ENCODE data around the gene E2F6. TPM values are rescaled to one million over a fixed set of nuclear protein-coding genes. Genes with fewer than 3 reads are reported as not detected.

Gene E2F6, protein sequence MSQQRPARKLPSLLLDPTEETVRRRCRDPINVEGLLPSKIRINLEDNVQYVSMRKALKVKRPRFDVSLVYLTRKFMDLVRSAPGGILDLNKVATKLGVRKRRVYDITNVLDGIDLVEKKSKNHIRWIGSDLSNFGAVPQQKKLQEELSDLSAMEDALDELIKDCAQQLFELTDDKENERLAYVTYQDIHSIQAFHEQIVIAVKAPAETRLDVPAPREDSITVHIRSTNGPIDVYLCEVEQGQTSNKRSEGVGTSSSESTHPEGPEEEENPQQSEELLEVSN
- total RNA-seq, result 10 to 100 TPM; 10.1 to 18.2 (median 13.4) TPM

DNA sequence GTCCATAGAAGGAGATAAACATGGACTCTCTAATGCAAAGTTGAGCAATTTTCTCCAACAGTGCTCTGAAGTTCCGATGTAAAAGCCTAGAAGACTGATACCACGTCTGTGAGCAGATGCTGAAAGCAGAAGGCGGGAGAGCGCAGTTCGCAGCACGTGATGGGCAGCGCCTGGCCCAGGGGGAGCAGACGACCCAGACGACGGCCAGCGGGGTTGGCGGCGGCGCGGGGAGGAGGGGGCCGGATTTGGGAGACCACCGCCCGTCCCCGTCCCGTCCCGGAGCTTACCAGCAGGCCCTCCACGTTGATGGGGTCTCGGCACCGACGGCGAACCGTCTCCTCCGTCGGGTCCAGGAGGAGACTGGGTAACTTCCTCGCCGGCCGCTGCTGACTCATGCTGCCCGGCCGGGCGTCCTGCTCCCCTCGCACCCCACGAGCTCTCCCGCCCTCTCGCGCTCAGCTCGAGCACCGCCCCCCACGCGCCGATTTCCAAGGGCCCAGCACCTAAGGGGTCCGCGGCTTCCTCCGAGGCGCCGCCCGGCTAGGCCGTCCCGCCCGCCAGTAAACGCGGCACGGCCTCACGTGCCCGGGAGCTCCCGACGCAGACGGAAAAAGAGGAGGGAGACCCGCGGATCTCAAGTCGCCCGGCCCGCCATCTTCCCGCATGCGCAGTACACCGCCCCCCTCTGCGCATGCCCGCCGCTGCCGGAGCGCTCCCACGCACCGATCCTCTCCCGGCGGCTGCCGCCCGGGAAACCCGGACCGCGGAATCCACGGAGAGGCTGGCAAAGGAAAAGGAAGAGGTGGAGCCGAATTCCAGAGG is at the start of gene E2F6:
Gene E2F6 (minus strand): TSS at position 677 of the 822 bp plus-strand sequence. CDS start 282 bp downstream, at position 395.
- intact Hi-C loops (cut with DNase I; ENCODE audit: low total_unique reads), result no loop called here
- WGBS, 2 donors, result 0 to 2% methylated on average over 49 to 78 of the region's 86 CpGs
- H3K4me3 ChIP-seq (ENCODE audit: low read depth, poor library complexity, severe bottlenecking), result peak within 1 kb of the TSS; percentile 43
- peak; percentile 89 to 98 for DNase-seq (ENCODE audit: low spot score in 2 of 2)
- TF ChIP-seq, protein P1, sequence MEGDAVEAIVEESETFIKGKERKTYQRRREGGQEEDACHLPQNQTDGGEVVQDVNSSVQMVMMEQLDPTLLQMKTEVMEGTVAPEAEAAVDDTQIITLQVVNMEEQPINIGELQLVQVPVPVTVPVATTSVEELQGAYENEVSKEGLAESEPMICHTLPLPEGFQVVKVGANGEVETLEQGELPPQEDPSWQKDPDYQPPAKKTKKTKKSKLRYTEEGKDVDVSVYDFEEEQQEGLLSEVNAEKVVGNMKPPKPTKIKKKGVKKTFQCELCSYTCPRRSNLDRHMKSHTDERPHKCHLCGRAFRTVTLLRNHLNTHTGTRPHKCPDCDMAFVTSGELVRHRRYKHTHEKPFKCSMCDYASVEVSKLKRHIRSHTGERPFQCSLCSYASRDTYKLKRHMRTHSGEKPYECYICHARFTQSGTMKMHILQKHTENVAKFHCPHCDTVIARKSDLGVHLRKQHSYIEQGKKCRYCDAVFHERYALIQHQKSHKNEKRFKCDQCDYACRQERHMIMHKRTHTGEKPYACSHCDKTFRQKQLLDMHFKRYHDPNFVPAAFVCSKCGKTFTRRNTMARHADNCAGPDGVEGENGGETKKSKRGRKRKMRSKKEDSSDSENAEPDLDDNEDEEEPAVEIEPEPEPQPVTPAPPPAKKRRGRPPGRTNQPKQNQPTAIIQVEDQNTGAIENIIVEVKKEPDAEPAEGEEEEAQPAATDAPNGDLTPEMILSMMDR (IDR thresholded peaks at IDR 0.05), result peak in 1 of 3 donors; percentile 19
- TF ChIP-seq POLR2A (IDR thresholded peaks at IDR 0.05), result peak in 1 of 2 donors; percentile 27

DNA sequence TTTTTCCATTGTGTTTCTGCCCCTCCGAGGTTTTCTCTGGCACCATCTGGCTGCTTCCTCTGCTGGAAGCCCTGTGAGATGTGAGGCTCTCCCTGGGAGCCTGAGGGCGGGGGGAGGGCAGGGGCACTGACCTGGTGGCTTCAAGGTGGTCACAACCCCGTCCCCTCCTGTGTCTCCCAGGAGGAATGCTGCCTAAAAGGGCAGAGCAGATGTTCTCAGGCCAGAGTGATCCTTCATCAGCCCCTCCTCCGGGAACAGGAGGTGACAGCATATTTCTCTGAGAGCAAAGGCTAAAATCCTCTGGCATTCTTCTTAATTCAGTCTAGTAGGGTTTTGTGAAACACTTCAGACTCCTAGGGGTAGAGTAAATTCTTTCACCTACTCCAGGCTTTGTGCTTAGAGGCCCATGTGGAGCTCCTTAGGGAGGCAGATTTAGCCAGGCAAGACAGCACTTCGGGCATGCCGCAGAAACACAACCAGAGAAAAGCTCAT is 49.6 kb upstream of the E2F6 start:
- intact Hi-C loops (cut with DNase I; ENCODE audit: low total_unique reads), result no loop called here
- TF ChIP-seq POLR2A (IDR thresholded peaks at IDR 0.05), result no peak
- TF ChIP-seq, protein P1 (IDR thresholded peaks at IDR 0.05), result no peak

DNA sequence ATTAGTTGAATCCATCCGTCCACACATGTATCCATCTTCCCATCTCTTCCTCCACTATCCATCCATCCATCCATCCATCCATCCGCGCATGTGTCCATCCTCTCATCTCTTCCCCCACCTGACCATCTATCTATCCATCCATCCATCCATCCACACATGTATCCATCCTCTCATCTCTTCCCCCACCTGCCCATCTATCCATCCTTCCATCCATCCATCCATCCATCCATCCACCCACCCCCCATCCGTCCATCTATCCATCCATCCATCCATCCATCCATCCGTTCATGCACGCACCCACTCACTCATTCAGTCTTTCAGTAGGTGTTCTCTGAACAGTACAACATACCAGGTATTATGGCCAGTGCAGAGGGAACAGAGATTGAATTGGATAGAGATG is 48.9 kb upstream of the E2F6 start:
- TF ChIP-seq POLR2A (IDR thresholded peaks at IDR 0.05), result no peak
- H3K4me3 ChIP-seq (ENCODE audit: low read depth, poor library complexity, severe bottlenecking), result no peak overlapping the region
- 83 to 86% methylated on average over 6 of the region's 6 CpGs for WGBS, 2 donors
- no peak for DNase-seq (ENCODE audit: low spot score in 2 of 2)
- intact Hi-C loops (cut with DNase I; ENCODE audit: low total_unique reads), result no loop called here

More for the DNA sequence above, 49.6 kb upstream of the E2F6 start:
- WGBS, 2 donors, result 45 to 50% methylated on average over 6 of the region's 6 CpGs
- no peak for DNase-seq (ENCODE audit: low spot score in 2 of 2)
- H3K4me3 ChIP-seq (ENCODE audit: low read depth, poor library complexity, severe bottlenecking), result no peak overlapping the region

DNA sequence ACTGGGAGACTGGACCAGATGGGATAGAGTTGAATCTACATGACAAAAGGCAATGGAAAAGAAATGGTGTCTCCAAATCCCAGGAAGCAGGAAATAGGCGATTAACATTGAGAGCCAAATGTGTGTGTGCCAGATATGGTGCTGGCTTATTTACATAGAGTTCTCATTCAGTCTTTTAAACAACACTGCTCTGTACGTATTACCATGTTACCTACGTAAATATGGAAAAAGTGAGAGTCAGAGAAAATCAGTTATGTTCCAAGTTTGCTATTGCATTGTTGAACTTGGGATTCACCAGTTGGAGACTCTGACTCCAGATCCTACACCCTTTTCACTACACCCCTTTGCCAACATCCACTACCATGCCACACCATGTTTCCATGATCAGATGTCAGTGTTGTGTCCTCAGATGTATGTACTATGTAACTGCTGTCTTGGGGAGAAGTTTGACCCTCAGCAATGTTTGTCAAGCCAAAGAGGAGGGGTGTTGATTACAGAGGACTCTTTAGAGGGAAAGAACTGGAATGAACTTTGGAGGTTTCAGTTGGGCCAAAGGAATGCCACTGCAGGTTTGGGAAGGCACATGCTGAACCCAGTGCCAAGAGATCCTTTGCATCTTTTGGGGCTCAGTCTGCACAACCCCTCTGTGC is 48.2 kb upstream of the E2F6 start:
- H3K4me3 ChIP-seq (ENCODE audit: low read depth, poor library complexity, severe bottlenecking), result no peak overlapping the region
- intact Hi-C loops (cut with DNase I; ENCODE audit: low total_unique reads), result no loop called here
- DNase-seq (ENCODE audit: low spot score in 2 of 2), result no peak
- 79 to 88% methylated on average over 3 of the region's 3 CpGs for WGBS, 2 donors
- TF ChIP-seq, protein P1 (IDR thresholded peaks at IDR 0.05), result no peak
- no peak for TF ChIP-seq POLR2A (IDR thresholded peaks at IDR 0.05)

DNA sequence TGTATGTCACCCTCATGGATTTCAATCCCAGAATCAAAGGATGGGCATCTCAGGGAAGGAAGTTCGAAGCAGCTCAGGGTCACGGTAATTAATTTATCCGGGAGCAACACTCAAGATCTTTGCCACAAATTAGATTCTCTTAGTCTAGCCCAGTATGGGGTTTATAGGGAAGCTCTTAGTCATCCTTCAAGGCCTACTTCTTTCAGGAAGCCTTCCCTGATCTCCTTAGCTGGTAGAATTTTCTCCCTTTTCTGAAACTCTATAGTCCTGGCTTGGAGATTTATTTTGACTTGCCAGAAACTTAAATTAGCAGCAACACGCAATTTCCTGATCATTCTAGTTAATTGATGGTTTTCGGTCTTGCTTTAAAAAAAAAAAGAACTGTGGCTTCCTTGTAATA is 47.4 kb upstream of the E2F6 start:
- DNase-seq (ENCODE audit: low spot score in 2 of 2), result no peak
- 91 to 94% methylated on average over 5 of the region's 5 CpGs for WGBS, 2 donors

More for the DNA sequence above, 47.4 kb upstream of the E2F6 start:
- TF ChIP-seq POLR2A (IDR thresholded peaks at IDR 0.05), result no peak
- TF ChIP-seq, protein P1 (IDR thresholded peaks at IDR 0.05), result no peak
- H3K4me3 ChIP-seq (ENCODE audit: low read depth, poor library complexity, severe bottlenecking), result no peak overlapping the region
- intact Hi-C loops (cut with DNase I; ENCODE audit: low total_unique reads), result no loop called here

Data from lower leg skin (tissue), 4 donors.